Neutrophil (primary cell): Measurements from ENCODE around the gene MYBPC2.
"Not testable (repeated sequence)": the region's sequence is repeated elsewhere in the genome, so short reads cannot be mapped to it uniquely, and the experiment has no call there.

ENCODE experiments used
- H3K27ac ChIP-seq: fragments of 200-600 bp; sonication (generic); 2 replicates; pipeline ENCODE4 v1.5.1; 2016; ENCODE audit warnings: mild to moderate bottlenecking, moderate library complexity
- H3K27me3 ChIP-seq: fragments of 200-600 bp; sonication (generic); 2 replicates; pipeline ENCODE4 v1.6.0; 2016; ENCODE audit warnings: mild to moderate bottlenecking
- H3K36me3 ChIP-seq: fragments of 200-600 bp; sonication (generic); 2 replicates; pipeline ENCODE4 v1.5.1; 2017
- H3K4me1 ChIP-seq, 2 experiments: fragments of 200-600 bp in 1 of 2; sonication (generic) in 1 of 2; 1 replicate in 1 of 2; 2 replicates in 1 of 2; pipeline versions ENCODE4 v1.5.1 to v1.6.1; 2013 to 2016; ENCODE audit warnings: low read depth in 1 of 2, low read length in 1 of 2, mild to moderate bottlenecking in 1 of 2, moderate library complexity in 1 of 2; ENCODE audit not compliant: control insufficient read depth in 1 of 2, insufficient read depth in 1 of 2
- H3K4me3 ChIP-seq, 2 experiments: fragments of 200-600 bp in 1 of 2; sonication (generic) in 1 of 2; 1 replicate in 1 of 2; 2 replicates in 1 of 2; pipeline ENCODE4 v1.5.1; 2013 to 2016; ENCODE audit warnings: low read depth in 1 of 2, low read length in 1 of 2, mild to moderate bottlenecking in 1 of 2, moderate library complexity in 1 of 2
- H3K9me3 ChIP-seq: fragments of 200-600 bp; sonication (generic); 2 replicates; pipeline ENCODE4 v1.5.1; 2016
- CTCF ChIP-seq: fragments of 200-600 bp; sonication (generic); IDR thresholded peaks from 2 replicates; pipeline ENCODE4 v1.5.1; 2016; ENCODE audit warnings: antibody characterized with exemption

Gene MYBPC2

DNA sequence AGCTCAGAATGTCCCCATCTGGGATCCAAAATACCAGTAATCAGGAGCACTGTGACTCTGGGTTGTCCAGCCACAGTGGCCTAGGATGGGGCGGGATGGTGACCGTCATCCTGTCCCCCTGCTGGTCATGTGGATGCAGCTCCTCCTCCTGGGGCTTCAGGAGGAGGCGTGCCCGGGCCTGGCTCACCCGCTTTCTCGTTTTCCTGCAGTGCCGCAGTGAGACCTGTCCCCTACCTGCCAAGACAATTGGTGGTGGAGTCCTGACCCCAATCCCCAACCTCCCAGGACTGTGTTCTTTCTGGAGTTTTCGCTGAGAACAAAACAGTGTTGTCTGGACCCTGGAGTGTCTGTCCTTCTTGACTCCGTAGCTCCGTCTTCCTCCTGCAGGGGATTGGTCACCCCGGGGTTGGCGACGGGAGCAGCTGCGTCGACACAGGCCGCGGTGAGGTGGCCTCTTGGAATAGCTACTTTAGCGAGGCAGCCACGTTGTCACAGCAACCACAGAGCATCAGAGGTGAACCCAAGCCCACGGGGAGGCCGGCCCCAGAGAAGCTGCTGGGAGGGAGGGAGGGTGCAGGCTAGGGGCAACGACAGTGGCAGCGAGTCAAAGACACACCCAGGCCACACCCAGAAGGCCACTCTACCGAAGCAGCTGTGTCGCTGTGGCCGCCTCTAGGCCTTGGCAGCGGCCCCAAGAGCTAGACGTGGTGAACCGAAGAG, 33.5 kb downstream of the MYBPC2 start:
- Histone ChIP-seq H3K4me1 (no peaks in the 10 kb centered on the region), H3K4me3 (no peak overlapping the region), H3K27me3 (peaks cover 8% of the 10 kb centered on the region), H3K36me3 (no peaks in the 10 kb centered on the region), H3K27ac (no peak overlapping the region), H3K9me3 (no peaks in the 10 kb centered on the region)
- TF ChIP-seq CTCF = no peak

DNA sequence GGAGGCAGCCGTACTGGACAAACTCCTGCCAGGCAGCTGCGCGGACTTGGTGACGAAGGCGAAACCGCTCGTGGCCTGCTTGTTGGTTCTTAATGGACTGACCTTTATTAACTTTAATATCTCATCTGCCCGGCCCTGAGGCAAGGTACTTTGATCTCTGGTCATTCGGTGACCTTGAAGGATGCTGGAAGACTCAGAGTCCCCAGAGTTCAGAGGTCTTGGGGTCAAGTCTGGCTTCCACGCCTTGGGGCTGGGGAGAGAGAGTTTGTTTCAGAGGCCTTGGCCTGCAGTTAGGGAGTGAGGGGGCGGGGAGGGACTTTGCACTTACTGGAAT, 34.0 kb downstream of the MYBPC2 start:
- Histone ChIP-seq H3K36me3 (no peaks in the 10 kb centered on the region), H3K9me3 (no peaks in the 10 kb centered on the region), H3K27ac (no peak overlapping the region), H3K27me3 (peaks cover 3% of the 10 kb centered on the region), H3K4me3 (no peak overlapping the region), H3K4me1 (no peaks in the 10 kb centered on the region)
- no peak for TF ChIP-seq CTCF

DNA sequence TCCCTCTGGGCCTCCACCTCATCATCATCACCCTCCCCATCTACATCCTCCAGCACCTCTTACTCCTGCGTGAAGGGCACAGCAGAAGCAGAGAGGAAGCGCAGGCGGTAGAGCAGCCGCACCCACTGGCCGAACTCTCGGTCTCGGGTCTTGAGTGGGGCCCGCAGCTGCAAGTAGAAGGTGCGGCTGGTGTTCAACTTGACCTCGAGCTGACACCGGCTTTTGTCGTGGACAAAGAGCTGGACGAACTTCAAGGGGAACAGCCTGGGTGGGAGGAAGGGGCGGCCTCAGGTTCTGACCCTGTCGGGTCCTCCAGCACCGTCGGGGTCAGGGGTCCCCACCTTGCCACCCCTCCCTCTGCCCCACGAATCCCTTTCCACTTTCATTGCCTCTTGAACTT, 34.9 kb downstream of the MYBPC2 start:
- H3K4me3 ChIP-seq = no peak overlapping the region
- TF ChIP-seq CTCF = no peak
- H3K36me3 ChIP-seq = no peaks in the 10 kb centered on the region

DNA sequence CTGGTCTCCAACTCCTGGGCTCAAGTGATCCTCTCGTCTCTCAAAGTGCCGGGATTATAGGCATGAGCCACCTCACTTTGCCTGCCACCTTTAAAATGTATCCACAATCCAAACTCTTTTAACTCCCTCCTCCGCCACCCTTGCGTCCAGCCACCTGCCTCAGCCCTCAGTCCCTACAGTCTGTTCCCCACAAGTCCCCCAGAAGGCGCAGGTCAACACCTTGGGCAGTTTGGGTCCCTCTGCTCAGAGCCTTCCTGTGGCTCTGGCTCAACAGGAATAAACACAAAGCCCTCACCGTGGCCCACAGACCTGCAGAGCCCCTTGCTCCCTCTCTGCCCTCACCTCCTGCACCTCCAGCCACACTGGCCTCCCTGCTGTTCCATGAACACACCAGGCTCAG, 36.1 kb downstream of the MYBPC2 start:
- Histone ChIP-seq H3K4me3 (no peak overlapping the region), H3K27me3 (no peaks in the 10 kb centered on the region)
- no peak for TF ChIP-seq CTCF

More for the DNA sequence above, 34.9 kb downstream of the MYBPC2 start:
- Histone ChIP-seq H3K27ac (no peak overlapping the region), H3K27me3 (no peaks in the 10 kb centered on the region), H3K4me1 (no peaks in the 10 kb centered on the region), H3K9me3 (no peaks in the 10 kb centered on the region)

GRCh38 chr19:50473336-50473735, 40.6 kb downstream of the MYBPC2 start:
- H3K4me1 ChIP-seq = peaks cover 8 to 13% of the 10 kb centered on the region in 2 experiments
- H3K27ac ChIP-seq, H3K9me3 ChIP-seq, H3K4me3 ChIP-seq, H3K36me3 ChIP-seq, H3K27me3 ChIP-seq: not testable (repeated sequence)

More for the DNA sequence above, 36.1 kb downstream of the MYBPC2 start:
- Histone ChIP-seq H3K27ac (no peak overlapping the region), H3K36me3 (no peaks in the 10 kb centered on the region), H3K4me1 (no peaks in the 10 kb centered on the region), H3K9me3 (no peaks in the 10 kb centered on the region)

DNA sequence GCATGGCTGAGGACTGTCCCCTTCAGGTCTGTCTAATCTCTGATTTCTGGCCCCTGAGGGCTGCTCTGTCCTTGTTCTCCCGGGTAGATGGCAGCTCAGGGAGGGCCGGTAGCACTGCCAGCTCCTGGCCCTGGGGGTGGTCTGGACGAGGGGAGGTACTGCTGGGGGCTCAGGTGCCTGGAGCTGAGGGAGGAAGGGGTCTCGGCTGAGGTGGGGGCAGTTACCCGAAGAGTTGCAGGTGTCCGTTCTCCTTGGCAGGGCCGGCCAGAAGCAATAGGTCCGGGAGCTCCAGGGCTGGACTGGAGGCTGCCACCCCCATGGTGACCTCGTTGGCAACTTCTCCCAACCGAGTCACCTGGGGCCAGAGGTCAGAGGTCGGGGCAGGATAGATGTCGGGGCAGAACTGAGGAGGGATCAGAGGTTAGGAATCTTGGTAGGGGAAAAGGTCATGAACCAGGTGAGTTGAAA, 42.4 kb downstream of the MYBPC2 start:
- peaks cover 8 to 13% of the 10 kb centered on the region in 2 experiments for H3K4me1 ChIP-seq
- H3K4me3 ChIP-seq = no peak overlapping the region
- no peaks in the 10 kb centered on the region for H3K27me3 ChIP-seq
- no peaks in the 10 kb centered on the region for H3K9me3 ChIP-seq
- TF ChIP-seq CTCF = no peak
- H3K36me3 ChIP-seq = peaks cover 14% of the 10 kb centered on the region
- H3K27ac ChIP-seq = peak overlapping the region; percentile 27
